Mucosa of rectum (tissue), 2 donors: ENCODE results near the gene ACTR3C.
"Not testable (repeated sequence)": the region's sequence is repeated elsewhere in the genome, so short reads cannot be mapped to it uniquely, and the experiment has no call there.

Experiments used
- H3K27ac ChIP-seq, 2 donors: one replicate each; pipeline ENCODE4 v1.7.0; 2013; ENCODE audit warnings: inconsistent platforms in 2 of 2, low read depth in 2 of 2, low read length in 2 of 2
- H3K27me3 ChIP-seq, 2 donors: one replicate each; pipeline ENCODE4 v1.7.0; 2013; ENCODE audit warnings: low read length in 2 of 2; ENCODE audit not compliant: control insufficient read depth in 2 of 2, insufficient read depth in 2 of 2
- H3K36me3 ChIP-seq, 2 donors: one replicate each; pipeline ENCODE4 v1.7.0; 2013; ENCODE audit warnings: low read length in 2 of 2; ENCODE audit not compliant: control insufficient read depth in 2 of 2, insufficient read depth in 2 of 2
- H3K4me1 ChIP-seq, 2 donors: one replicate each; pipeline ENCODE4 v1.7.0; 2013; ENCODE audit warnings: low read length in 2 of 2, mild to moderate bottlenecking in 1 of 2; ENCODE audit not compliant: control insufficient read depth in 2 of 2, insufficient read depth in 2 of 2
- H3K4me3 ChIP-seq, 2 donors: one replicate each; pipeline ENCODE4 v1.7.0; 2013; ENCODE audit warnings: low read length in 2 of 2
- H3K9ac ChIP-seq, 2 donors: one replicate each; pipeline ENCODE4 v1.7.0; 2013; ENCODE audit warnings: low read length in 2 of 2, low read depth in 1 of 2, mild to moderate bottlenecking in 1 of 2
- H3K9me3 ChIP-seq, 2 donors: one replicate each; pipeline ENCODE4 v1.7.0; 2013; ENCODE audit warnings: low read length in 2 of 2; ENCODE audit not compliant: control insufficient read depth in 2 of 2
- donor health status: healthy.
- donor health status: Normal muscosa, but diverticular disease.

Gene ACTR3C

DNA sequence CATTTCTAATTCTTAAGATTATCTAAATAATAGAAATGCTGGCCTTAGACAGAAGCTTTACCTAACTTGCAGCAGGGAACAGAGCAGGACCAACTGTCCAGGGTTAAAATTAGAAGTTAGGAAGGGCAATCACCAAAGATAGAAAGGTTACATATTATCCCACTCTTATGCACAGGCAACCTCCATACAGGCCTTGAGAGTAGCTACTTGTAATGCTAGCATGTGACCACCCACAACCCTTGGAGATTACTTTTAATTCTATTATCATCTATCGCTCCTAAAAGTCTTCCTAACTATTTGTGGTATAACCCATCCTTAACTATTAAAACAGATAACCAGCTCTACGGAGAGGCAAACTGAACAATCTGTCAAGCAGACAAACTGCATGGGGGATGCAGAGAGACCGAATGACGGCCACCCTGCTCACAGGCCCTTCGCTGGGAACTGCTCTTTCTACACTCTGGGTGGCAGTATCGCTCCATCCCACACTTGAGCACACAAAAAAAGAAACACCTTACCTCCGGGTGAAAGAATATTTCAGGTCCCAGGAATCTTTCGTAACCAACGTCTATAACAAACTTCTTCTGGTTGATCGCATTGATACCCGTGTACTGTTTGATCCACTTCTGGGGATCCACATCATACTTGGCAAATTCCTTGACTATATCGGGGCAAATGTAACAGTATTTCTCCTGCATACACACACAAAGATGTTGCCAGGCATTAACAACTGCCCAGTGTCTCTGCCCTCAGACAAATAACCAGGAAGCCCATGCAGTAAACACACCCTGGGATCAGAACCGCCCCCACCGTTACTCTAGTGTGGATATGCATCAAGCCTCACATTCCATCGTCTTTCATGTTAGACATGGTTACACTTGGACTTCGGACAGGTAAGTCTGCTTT, 37.2 kb downstream of the ACTR3C start:
- not testable (repeated sequence) for H3K9me3 ChIP-seq, H3K4me3 ChIP-seq, H3K27me3 ChIP-seq, H3K4me1 ChIP-seq, H3K36me3 ChIP-seq, H3K27ac ChIP-seq, H3K9ac ChIP-seq

DNA sequence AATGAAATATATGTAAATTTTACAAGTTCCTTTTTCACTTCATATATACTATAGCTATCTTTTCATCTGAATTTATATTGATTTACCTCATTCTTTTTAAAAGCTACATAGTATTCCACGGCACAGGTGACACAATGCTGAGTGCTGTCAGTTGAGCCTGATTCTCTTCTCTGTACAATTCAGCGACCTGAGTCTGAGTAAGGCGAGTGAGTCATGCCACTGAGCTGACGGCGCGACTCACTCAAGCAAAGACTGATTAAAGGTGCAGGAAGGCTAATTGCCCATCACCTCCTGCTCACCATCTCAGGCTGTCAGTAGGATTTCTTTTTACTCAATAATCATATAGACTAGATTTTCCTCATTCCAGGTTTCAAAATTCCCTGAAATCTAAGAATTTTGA, 39.7 kb downstream of the ACTR3C start:
- H3K4me3 ChIP-seq, H3K9me3 ChIP-seq, H3K36me3 ChIP-seq, H3K27me3 ChIP-seq, H3K4me1 ChIP-seq, H3K9ac ChIP-seq, H3K27ac ChIP-seq: not testable (repeated sequence)

DNA sequence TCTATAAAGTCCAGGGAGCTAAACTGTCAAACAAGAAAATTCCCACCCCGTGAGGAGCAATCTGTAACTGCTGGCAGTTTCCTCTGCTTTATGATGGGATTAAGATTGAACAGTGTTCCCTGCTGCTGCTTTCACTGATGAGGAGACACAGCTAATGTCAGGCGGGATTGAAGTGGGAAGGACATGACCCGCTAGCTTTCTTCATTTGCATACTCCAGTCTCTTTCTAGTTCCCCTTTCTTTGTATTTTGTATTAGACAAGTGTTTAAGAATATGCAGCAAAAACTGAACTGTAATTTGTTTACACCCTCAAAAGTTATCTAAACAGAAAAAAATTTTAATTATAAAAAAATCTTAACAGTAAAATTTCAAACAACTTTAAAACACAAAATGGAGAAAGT, 40.2 kb downstream of the ACTR3C start:
- H3K4me1 ChIP-seq, H3K9me3 ChIP-seq, H3K9ac ChIP-seq, H3K27ac ChIP-seq, H3K27me3 ChIP-seq, H3K4me3 ChIP-seq, H3K36me3 ChIP-seq: not testable (repeated sequence)

DNA sequence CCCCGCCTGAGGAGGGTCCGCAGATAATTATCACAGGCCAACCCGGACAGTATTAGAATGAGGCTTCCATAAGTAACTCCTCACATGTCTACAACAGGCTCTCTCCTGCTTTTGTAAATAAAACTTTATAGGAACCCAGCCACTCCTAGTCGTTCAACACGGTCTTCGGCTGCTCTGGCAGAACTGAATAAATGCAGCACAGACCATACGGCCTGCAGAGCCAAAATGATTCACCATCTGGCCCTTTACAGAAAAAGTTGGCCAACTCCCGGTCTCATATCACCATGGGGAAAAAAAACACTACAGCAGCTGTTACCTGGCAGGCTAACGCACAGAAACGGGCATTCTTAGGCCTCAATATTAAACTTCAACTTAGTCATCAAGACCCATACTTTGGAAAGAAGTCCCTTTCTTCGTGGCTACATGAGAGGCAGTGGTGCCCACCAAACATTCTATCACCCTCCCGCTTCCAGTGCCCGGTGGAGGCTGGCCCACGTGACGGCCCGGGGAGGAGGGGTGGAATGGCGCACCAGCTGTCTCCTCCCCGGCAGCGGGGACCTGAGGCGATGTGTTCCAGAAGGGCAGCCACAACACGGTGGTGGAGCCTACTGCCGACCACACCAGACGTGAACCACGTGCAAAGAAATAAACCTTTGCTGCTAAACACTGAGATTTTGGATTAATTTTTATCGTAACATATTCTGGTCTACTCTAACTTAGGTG, 41.5 kb downstream of the ACTR3C start:
- not testable (repeated sequence) for H3K36me3 ChIP-seq, H3K27ac ChIP-seq, H3K4me3 ChIP-seq, H3K9ac ChIP-seq, H3K27me3 ChIP-seq, H3K9me3 ChIP-seq, H3K4me1 ChIP-seq

DNA sequence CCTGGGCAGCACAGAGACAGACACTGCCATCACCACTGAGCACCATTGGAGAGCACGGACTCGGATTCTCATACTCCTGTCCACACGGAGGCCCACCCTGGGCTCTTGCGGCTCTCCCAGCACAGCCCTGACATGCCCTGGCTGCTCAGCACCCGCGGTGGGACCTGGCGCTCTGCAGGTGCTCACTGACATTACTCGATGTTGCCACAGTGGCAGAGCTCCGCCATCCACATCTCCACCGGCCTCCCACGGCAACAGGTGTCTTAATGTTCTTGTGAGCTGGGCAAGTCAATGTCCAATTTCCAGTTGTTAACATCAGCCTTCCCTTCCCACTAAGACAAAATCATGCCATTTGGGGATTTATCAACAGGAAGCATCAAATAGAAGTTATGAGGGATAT, 45.0 kb downstream of the ACTR3C start:
- not testable (repeated sequence) for H3K27ac ChIP-seq, H3K4me3 ChIP-seq, H3K4me1 ChIP-seq, H3K36me3 ChIP-seq, H3K9ac ChIP-seq, H3K27me3 ChIP-seq, H3K9me3 ChIP-seq

DNA sequence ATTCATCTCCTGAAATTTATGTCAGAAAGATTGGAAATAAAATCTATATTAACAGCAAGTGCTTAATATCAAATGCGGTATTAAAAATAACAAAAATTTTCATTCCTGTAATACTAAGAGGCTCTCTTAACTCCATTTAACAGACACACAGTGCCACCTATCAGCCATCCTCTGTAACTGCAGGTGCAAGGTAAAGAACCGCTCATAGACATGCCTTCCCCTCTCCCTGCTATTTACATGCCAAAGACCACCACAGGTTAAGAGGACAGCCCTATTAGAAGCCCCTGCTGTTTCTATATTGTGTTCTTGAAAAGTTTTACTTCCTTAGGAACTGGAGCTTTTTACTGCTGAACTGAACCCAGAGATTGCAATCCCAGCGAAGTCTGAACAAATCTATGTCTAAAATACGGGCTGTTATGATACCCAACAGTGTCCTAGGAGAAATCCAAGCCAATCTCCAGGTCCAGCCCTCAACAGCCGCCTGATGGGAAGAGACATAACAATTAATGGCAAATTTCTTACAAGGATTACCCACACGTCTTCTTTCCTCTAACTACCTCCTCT, 47.1 kb downstream of the ACTR3C start:
- H3K4me1 ChIP-seq, H3K9ac ChIP-seq, H3K36me3 ChIP-seq, H3K27ac ChIP-seq, H3K27me3 ChIP-seq, H3K9me3 ChIP-seq, H3K4me3 ChIP-seq: not testable (repeated sequence)

DNA sequence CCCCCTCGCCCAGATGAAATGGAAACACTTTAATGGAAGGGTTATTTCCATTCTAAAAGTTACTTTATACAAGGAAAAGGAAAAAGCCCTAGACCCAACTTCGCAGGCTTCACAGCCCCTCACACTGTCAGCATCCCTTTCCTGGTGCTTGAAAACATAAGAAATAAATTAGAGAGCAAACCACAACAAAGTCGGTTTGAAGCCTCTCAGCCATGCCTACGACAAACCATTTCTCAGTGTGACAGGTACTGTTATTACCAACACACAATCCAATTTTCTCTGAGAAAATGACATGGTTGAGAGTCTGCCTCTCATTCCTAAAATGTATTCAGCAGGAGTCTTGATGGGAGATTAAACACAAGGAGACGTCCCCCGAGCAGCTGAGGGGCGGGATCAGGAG, 51.4 kb downstream of the ACTR3C start:
- not testable (repeated sequence) for H3K27ac ChIP-seq, H3K4me3 ChIP-seq, H3K9me3 ChIP-seq, H3K4me1 ChIP-seq, H3K9ac ChIP-seq, H3K27me3 ChIP-seq, H3K36me3 ChIP-seq

DNA sequence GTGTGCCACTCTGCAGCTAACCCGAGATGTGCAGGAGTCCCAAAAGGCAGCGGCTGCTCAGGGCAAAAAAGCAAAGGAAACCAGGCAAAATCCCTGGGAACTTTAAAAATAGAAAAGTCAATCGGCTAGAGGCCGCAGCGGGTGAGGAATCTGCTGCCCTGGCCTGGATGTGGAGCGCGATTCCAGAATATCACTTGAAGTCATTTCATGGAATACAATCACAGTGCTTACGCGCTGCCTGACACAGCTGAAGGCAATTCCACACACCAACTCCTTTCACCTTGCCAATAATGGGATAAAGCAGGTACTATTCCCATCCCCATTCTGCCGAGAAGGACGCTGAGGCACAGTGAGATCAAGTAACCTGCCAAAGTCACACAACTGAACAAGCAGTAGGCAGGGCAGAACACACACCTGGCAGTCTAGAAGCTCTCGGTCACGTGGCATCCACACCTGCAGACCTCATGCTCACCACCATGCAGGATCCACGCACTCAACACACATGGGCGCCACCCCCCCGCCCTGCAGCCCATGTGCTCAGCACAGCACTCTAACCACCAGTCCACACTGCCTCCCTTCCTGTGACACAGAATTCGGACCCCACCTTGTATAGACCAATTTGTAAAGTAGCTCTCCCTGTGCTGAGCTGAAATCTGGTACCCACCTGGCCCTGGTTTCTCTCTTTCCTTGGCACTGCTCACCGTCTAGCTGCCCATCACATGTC, 53.1 kb downstream of the ACTR3C start:
- not testable (repeated sequence) for H3K4me3 ChIP-seq, H3K27ac ChIP-seq, H3K27me3 ChIP-seq, H3K9me3 ChIP-seq, H3K36me3 ChIP-seq, H3K9ac ChIP-seq, H3K4me1 ChIP-seq

DNA sequence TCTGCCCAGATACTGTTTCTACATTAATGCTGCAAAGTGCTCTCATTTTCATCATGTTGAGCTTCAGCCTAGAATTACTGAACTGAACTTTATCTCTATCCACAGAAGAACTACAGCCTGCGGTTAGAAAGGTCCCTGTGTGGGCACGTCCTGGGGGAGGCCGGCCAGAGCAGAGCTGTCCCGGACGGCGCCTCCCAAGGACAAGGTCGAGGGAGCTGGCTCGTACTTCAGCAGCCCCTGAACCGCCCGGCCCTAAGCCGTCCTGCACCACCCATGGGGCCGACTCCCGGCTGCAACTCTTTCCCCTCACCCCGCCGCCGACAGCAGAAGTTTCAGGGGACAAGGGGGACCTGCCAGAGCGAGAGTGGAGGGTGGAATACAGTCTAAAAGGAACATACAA, 54.5 kb downstream of the ACTR3C start:
- not testable (repeated sequence) for H3K4me3 ChIP-seq, H3K36me3 ChIP-seq, H3K9me3 ChIP-seq, H3K9ac ChIP-seq, H3K27me3 ChIP-seq, H3K27ac ChIP-seq, H3K4me1 ChIP-seq

DNA sequence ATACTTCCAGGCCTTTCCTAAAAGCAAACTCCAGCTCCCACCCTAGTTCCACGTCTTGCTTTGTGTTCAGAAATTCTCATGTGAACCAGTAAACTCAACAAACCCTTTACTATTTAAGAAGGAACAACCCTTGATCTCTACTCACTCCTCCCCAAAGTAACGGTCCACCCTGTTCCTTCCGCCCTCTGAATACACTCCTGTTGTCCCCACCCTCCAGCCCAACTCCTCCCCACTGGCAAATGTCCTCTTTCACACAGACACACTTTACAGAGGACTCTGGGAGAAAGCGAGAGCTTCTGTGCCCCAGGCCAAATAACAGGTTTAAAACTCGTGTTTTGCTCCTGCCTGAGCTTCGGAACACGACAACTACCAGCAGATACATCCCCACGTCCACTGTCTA, 55.1 kb downstream of the ACTR3C start:
- not testable (repeated sequence) for H3K4me3 ChIP-seq, H3K9ac ChIP-seq, H3K27me3 ChIP-seq, H3K4me1 ChIP-seq, H3K9me3 ChIP-seq, H3K36me3 ChIP-seq, H3K27ac ChIP-seq
